ENCODE data around the gene AATK. TPM values are rescaled to one million over a fixed set of nuclear protein-coding genes. Genes with fewer than 3 reads are reported as not detected.

The AATK gene
- polyA plus RNA-seq, 1 of the 3 experiments (the other 2 are of a cell fraction), result 0.51 TPM

DNA sequence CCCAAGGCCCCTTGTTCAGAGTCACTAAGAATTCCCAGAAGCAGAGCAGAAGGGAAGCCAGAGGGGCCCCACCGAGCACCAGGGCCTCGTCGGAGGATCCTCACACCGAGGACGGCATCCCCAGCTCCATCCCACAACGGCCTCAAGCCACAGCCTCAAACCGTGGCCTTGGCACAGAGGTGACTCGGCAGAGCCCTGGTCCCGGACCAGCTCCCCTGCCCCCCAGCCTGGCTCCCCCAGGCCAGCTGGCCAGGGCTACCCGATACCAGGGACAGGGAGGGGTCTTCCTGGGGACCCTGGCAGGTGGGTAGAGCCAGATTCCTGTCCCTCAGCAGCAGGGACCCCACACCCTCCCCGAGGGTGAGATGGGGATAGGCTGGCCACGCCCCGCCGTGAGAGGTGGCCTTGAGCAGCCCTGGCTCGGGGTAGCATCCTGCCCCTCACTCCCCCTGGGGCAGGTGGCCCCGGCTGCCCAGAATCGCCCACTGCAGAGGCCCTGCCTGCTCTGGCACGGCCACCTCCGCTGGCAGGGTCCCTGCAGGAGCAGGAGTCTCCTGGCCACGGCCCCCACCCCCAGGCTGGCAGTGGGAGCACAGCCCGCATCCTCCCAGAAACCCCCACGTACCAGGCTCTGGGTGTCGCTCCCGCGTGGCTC lies 6.3 kb downstream of the AATK start:
- no peak overlapping the region for H3K9ac ChIP-seq
- DNase-seq, result no peak
- no peaks in the 10 kb centered on the region for H4K20me1 ChIP-seq (ENCODE audit: insufficient read depth)
- TF ChIP-seq, protein P1, sequence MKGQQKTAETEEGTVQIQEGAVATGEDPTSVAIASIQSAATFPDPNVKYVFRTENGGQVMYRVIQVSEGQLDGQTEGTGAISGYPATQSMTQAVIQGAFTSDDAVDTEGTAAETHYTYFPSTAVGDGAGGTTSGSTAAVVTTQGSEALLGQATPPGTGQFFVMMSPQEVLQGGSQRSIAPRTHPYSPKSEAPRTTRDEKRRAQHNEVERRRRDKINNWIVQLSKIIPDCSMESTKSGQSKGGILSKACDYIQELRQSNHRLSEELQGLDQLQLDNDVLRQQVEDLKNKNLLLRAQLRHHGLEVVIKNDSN (IDR thresholded peaks at IDR 0.05; ENCODE audit: borderline replicate concordance, low read depth), result no peak
- TF ChIP-seq, protein P2, sequence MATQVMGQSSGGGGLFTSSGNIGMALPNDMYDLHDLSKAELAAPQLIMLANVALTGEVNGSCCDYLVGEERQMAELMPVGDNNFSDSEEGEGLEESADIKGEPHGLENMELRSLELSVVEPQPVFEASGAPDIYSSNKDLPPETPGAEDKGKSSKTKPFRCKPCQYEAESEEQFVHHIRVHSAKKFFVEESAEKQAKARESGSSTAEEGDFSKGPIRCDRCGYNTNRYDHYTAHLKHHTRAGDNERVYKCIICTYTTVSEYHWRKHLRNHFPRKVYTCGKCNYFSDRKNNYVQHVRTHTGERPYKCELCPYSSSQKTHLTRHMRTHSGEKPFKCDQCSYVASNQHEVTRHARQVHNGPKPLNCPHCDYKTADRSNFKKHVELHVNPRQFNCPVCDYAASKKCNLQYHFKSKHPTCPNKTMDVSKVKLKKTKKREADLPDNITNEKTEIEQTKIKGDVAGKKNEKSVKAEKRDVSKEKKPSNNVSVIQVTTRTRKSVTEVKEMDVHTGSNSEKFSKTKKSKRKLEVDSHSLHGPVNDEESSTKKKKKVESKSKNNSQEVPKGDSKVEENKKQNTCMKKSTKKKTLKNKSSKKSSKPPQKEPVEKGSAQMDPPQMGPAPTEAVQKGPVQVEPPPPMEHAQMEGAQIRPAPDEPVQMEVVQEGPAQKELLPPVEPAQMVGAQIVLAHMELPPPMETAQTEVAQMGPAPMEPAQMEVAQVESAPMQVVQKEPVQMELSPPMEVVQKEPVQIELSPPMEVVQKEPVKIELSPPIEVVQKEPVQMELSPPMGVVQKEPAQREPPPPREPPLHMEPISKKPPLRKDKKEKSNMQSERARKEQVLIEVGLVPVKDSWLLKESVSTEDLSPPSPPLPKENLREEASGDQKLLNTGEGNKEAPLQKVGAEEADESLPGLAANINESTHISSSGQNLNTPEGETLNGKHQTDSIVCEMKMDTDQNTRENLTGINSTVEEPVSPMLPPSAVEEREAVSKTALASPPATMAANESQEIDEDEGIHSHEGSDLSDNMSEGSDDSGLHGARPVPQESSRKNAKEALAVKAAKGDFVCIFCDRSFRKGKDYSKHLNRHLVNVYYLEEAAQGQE (IDR thresholded peaks at IDR 0.05; ENCODE audit: low read depth, low read length), result no peak
- TF ChIP-seq TEAD4 (IDR thresholded peaks at IDR 0.05; ENCODE audit: borderline replicate concordance, insufficient read depth), result no peak
- TF ChIP-seq SIN3A (IDR thresholded peaks at IDR 0.05; ENCODE audit: borderline replicate concordance, low read depth, low read length), result no peak
- TF ChIP-seq, protein P3, sequence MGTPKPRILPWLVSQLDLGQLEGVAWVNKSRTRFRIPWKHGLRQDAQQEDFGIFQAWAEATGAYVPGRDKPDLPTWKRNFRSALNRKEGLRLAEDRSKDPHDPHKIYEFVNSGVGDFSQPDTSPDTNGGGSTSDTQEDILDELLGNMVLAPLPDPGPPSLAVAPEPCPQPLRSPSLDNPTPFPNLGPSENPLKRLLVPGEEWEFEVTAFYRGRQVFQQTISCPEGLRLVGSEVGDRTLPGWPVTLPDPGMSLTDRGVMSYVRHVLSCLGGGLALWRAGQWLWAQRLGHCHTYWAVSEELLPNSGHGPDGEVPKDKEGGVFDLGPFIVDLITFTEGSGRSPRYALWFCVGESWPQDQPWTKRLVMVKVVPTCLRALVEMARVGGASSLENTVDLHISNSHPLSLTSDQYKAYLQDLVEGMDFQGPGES (IDR thresholded peaks at IDR 0.05; ENCODE audit: low read depth, low read length), result no peak
- no peak for TF ChIP-seq GATA2 (CRISPR knock-in tag; IDR thresholded peaks at IDR 0.05)
- no peak for TF ChIP-seq FOXJ3 (CRISPR knock-in tag; IDR thresholded peaks at IDR 0.05)
- no peak for TF ChIP-seq CTCF (IDR thresholded peaks at IDR 0.05)
- TF ChIP-seq FOXM1 (IDR thresholded peaks at IDR 0.05; ENCODE audit: low read depth), result no peak
- no peak for TF ChIP-seq RFX5 (IDR thresholded peaks at IDR 0.05; ENCODE audit: low read length)
- TF ChIP-seq GABPA (IDR thresholded peaks at IDR 0.05; ENCODE audit: low read depth), result no peak
- no peak for TF ChIP-seq RXRA (IDR thresholded peaks at IDR 0.05; ENCODE audit: borderline replicate concordance, low read depth)
- TF ChIP-seq, protein P4, sequence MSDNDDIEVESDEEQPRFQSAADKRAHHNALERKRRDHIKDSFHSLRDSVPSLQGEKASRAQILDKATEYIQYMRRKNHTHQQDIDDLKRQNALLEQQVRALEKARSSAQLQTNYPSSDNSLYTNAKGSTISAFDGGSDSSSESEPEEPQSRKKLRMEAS (IDR thresholded peaks at IDR 0.05; ENCODE audit: low read depth), result no peak
- no peak for TF ChIP-seq EP300 (IDR thresholded peaks at IDR 0.05; ENCODE audit: borderline replicate concordance in 1 of 2, low read depth in 1 of 2, low read length in 1 of 2)
- no peak for TF ChIP-seq CHD2 (IDR thresholded peaks at IDR 0.05; ENCODE audit: low read length, partially characterized antibody)
- no peak for TF ChIP-seq NFIC (IDR thresholded peaks at IDR 0.05; ENCODE audit: borderline replicate concordance)
- H3K36me3 ChIP-seq (replicated peaks in 1 of 2; ENCODE audit: control insufficient read depth in 1 of 2, insufficient read depth in 2 of 2, low read length in 1 of 2), result no peaks in the 10 kb centered on the region
- no peaks in the 10 kb centered on the region for H3K79me2 ChIP-seq (ENCODE audit: insufficient read depth)
- ChIA-PET CTCF (interaction anchor here (1.4 to 2.2 kb wide), 2 partner anchors 17 to 42 kb away, joined by 4 to 14 read pairs; no protein-coding TSS in a partner anchor), POLR2A (no interaction called here)
- H3K4me3 ChIP-seq (ENCODE audit: low read depth in 2 of 2, low read length in 1 of 2), result no peak overlapping the region
- no peaks in the 10 kb centered on the region for H3K9me3 ChIP-seq
- H2AFZ ChIP-seq (ENCODE audit: low read depth), result no peak overlapping the region
- H3K27me3 ChIP-seq (ENCODE audit: insufficient read depth), result 0 out of 2 replicates have a peak, but pooled peaks cover under 1% of the 10 kb centered on the region
- WGBS (ENCODE audit: low lambda C conversion rate), result 78% methylated on average over 3 of the region's 25 CpGs
- H3K4me1 ChIP-seq (ENCODE audit: control insufficient read depth in 1 of 2, insufficient read depth in 2 of 2, low read depth in 1 of 2, low read length in 1 of 2), result peaks cover 0 to 12% of the 10 kb centered on the region in 2 experiments; a peak in 1 of 4 replicates
- H3K27ac ChIP-seq (ENCODE audit: low read depth in 2 of 2, low read length in 1 of 2), result no peak overlapping the region
- no peaks in the 10 kb centered on the region for H3K9me2 ChIP-seq
- peaks cover 5% of the 10 kb centered on the region for H3F3A ChIP-seq (replicated peaks; ENCODE audit: insufficient read depth)
- no peak overlapping the region for H3K4me2 ChIP-seq
